HEK293 (cell line): ENCODE measurements around the gene FIBP.

Source experiments
- BCL11A ChIP-seq: fragments of 450-650 bp; formaldehyde crosslinking; IDR thresholded peaks from 2 replicates; pipeline ENCODE4 v1.5.1; 2016; ENCODE audit warnings: low read depth, missing biosample characterization, missing genetic modification characterization
- BCL6B ChIP-seq: fragments of 450-650 bp; formaldehyde crosslinking; IDR thresholded peaks from 2 replicates; pipeline ENCODE4 v1.5.1; 2017; ENCODE audit warnings: missing biosample characterization, missing genetic modification characterization
- INSM2 ChIP-seq: fragments of 450-650 bp; formaldehyde crosslinking; IDR thresholded peaks from 2 replicates; pipeline ENCODE4 v1.5.1; 2016; ENCODE audit warnings: missing biosample characterization, missing genetic modification characterization
- KLF16 ChIP-seq: fragments of 450-650 bp; formaldehyde crosslinking; IDR thresholded peaks from 2 replicates; pipeline ENCODE4 v1.5.1; 2017; ENCODE audit warnings: missing biosample characterization, missing genetic modification characterization
- KLF7 ChIP-seq: fragments of 450-650 bp; formaldehyde crosslinking; IDR thresholded peaks from 2 replicates; pipeline ENCODE4 v1.5.1; 2016; ENCODE audit warnings: missing biosample characterization, missing genetic modification characterization, borderline replicate concordance
- SP2 ChIP-seq: fragments of 450-650 bp; formaldehyde crosslinking; IDR thresholded peaks from 2 replicates; pipeline ENCODE4 v1.5.1; 2016; ENCODE audit warnings: missing biosample characterization, missing genetic modification characterization
- WT1 ChIP-seq: fragments of 450-650 bp; formaldehyde crosslinking; IDR thresholded peaks from 2 replicates; pipeline ENCODE4 v1.5.1; 2016; ENCODE audit warnings: missing biosample characterization, missing genetic modification characterization
- ZBTB44 ChIP-seq: fragments of 450-650 bp; IDR thresholded peaks from 2 replicates; pipeline ENCODE4 v1.5.1; 2018; ENCODE audit warnings: missing biosample characterization, mild to moderate bottlenecking, missing genetic modification characterization
- ZBTB49 ChIP-seq: fragments of 450-650 bp; formaldehyde crosslinking; IDR thresholded peaks from 2 replicates; pipeline ENCODE4 v1.5.1; 2016; ENCODE audit warnings: missing biosample characterization, missing genetic modification characterization, low read depth
- ZFP41 ChIP-seq: fragments of 450-650 bp; formaldehyde crosslinking; IDR thresholded peaks from 2 replicates; pipeline ENCODE4 v1.5.1; 2016; ENCODE audit warnings: missing biosample characterization, missing genetic modification characterization, borderline replicate concordance
- ZIC2 ChIP-seq: fragments of 450-650 bp; formaldehyde crosslinking; IDR thresholded peaks from 2 replicates; pipeline ENCODE4 v1.5.1; 2016; ENCODE audit warnings: missing biosample characterization, missing genetic modification characterization
- ZNF10 ChIP-seq: fragments of 450-650 bp; formaldehyde crosslinking; IDR thresholded peaks from 2 replicates; pipeline ENCODE4 v1.5.1; 2017; ENCODE audit warnings: missing biosample characterization, missing genetic modification characterization
- ZNF112 ChIP-seq: fragments of 450-650 bp; formaldehyde crosslinking; IDR thresholded peaks from 2 replicates; pipeline ENCODE4 v1.5.0; 2017; ENCODE audit warnings: missing biosample characterization, missing genetic modification characterization
- ZNF132 ChIP-seq: fragments of 450-650 bp; formaldehyde crosslinking; IDR thresholded peaks from 2 replicates; pipeline ENCODE4 v1.5.1; 2017; ENCODE audit warnings: missing biosample characterization, missing genetic modification characterization, borderline replicate concordance
- ZNF138 ChIP-seq: fragments of 450-650 bp; formaldehyde crosslinking; IDR thresholded peaks from 2 replicates; pipeline ENCODE4 v1.5.1; 2016; ENCODE audit warnings: missing biosample characterization, missing genetic modification characterization, borderline replicate concordance
- ZNF23 ChIP-seq: fragments of 450-650 bp; formaldehyde crosslinking; IDR thresholded peaks from 2 replicates; pipeline ENCODE4 v1.5.1; 2016; ENCODE audit warnings: missing biosample characterization, missing genetic modification characterization, borderline replicate concordance
- ZNF324 ChIP-seq: fragments of 450-650 bp; formaldehyde crosslinking; IDR thresholded peaks from 2 replicates; pipeline ENCODE4 v1.5.1; 2016; ENCODE audit warnings: missing biosample characterization, missing genetic modification characterization
- ZNF335 ChIP-seq: fragments of 450-650 bp; formaldehyde crosslinking; conservative IDR thresholded peaks from 2 replicates; pipeline ENCODE4 v1.5.1; 2016; ENCODE audit warnings: missing biosample characterization, missing genetic modification characterization
- ZNF341 ChIP-seq: fragments of 450-650 bp; formaldehyde crosslinking; IDR thresholded peaks from 2 replicates; pipeline ENCODE4; 2016; ENCODE audit warnings: low read depth, missing biosample characterization, missing genetic modification characterization
- ZNF394 ChIP-seq: fragments of 450-650 bp; formaldehyde crosslinking; IDR thresholded peaks from 2 replicates; pipeline ENCODE4 v1.5.1; 2016; ENCODE audit warnings: missing biosample characterization, missing genetic modification characterization, mild to moderate bottlenecking, moderate library complexity, borderline replicate concordance
- ZNF433 ChIP-seq: fragments of 450-650 bp; formaldehyde crosslinking; IDR thresholded peaks from 2 replicates; pipeline ENCODE4 v1.5.1; 2016; ENCODE audit warnings: missing biosample characterization, missing genetic modification characterization, low read depth
- ZNF488 ChIP-seq: fragments of 450-650 bp; formaldehyde crosslinking; IDR thresholded peaks from 2 replicates; pipeline ENCODE4 v1.5.1; 2016; ENCODE audit warnings: missing biosample characterization, missing genetic modification characterization
- ZNF501 ChIP-seq: fragments of 450-650 bp; formaldehyde crosslinking; IDR thresholded peaks from 2 replicates; pipeline ENCODE4 v1.5.1; 2016; ENCODE audit warnings: missing biosample characterization, missing genetic modification characterization
- ZNF529 ChIP-seq: fragments of 450-650 bp; formaldehyde crosslinking; IDR thresholded peaks from 2 replicates; pipeline ENCODE4 v1.5.1; 2017; ENCODE audit warnings: missing genetic modification characterization, missing biosample characterization; ENCODE audit not compliant: insufficient replicate concordance
- ZNF555 ChIP-seq: fragments of 450-650 bp; formaldehyde crosslinking; conservative IDR thresholded peaks from 2 replicates; pipeline ENCODE4 v1.5.1; 2017; ENCODE audit warnings: missing biosample characterization, mild to moderate bottlenecking, missing genetic modification characterization, inconsistent platforms
- ZNF596 ChIP-seq: fragments of 450-650 bp; IDR thresholded peaks from 2 replicates; pipeline ENCODE4 v1.5.0; 2018; ENCODE audit warnings: missing biosample characterization, mild to moderate bottlenecking, missing genetic modification characterization, moderate library complexity
- ZNF621 ChIP-seq: fragments of 450-650 bp; formaldehyde crosslinking; IDR thresholded peaks from 2 replicates; pipeline ENCODE4 v1.5.1; 2017; ENCODE audit warnings: missing biosample characterization, missing genetic modification characterization
- ZNF623 ChIP-seq: fragments of 450-650 bp; formaldehyde crosslinking; IDR thresholded peaks from 2 replicates; pipeline ENCODE4 v1.5.1; 2016; ENCODE audit warnings: missing biosample characterization, missing genetic modification characterization
- ZNF629 ChIP-seq: fragments of 450-650 bp; formaldehyde crosslinking; IDR thresholded peaks from 2 replicates; pipeline ENCODE4 v1.5.1; 2017; ENCODE audit warnings: missing biosample characterization, missing genetic modification characterization
- ZNF670 ChIP-seq: fragments of 450-650 bp; formaldehyde crosslinking; IDR thresholded peaks from 2 replicates; pipeline ENCODE4 v1.5.1; 2016; ENCODE audit warnings: missing biosample characterization, missing genetic modification characterization, low read depth
- ZNF76 ChIP-seq: fragments of 450-650 bp; formaldehyde crosslinking; IDR thresholded peaks from 2 replicates; pipeline ENCODE4; 2016; ENCODE audit warnings: low read depth, missing biosample characterization, missing genetic modification characterization, borderline replicate concordance
- ZNF768 ChIP-seq: fragments of 450-650 bp; formaldehyde crosslinking; IDR thresholded peaks from 2 replicates; pipeline ENCODE4 v1.5.1; 2018; ENCODE audit warnings: missing biosample characterization, mild to moderate bottlenecking, missing genetic modification characterization
- ZSCAN23 ChIP-seq: fragments of 450-650 bp; formaldehyde crosslinking; IDR thresholded peaks from 2 replicates; pipeline ENCODE4 v1.5.1; 2016; ENCODE audit warnings: missing biosample characterization, missing genetic modification characterization

The FIBP gene

GRCh38 chr11:65919573-65920371 lies 31.5 kb upstream of the FIBP start (continued):
- TF ChIP-seq ZNF138 (tag by site-specific recombination), result no peak
- no peak for TF ChIP-seq WT1 (tag by site-specific recombination)
- TF ChIP-seq SP2 (tag by site-specific recombination), result peak; percentile 54
- no peak for TF ChIP-seq ZNF433 (tag by site-specific recombination)
- 0 out of 2 replicates have a peak, but pooled peaks have one; percentile 25 for TF ChIP-seq KLF16 (tag by site-specific recombination)
- TF ChIP-seq ZNF394 (tag by site-specific recombination), result no peak
- no peak for TF ChIP-seq ZNF132 (tag by site-specific recombination)
- no peak for TF ChIP-seq ZSCAN23
- TF ChIP-seq ZNF623 (tag by site-specific recombination), result no peak
- TF ChIP-seq BCL11A (tag by site-specific recombination), result no peak
- TF ChIP-seq ZNF501 (tag by site-specific recombination), result no peak
- TF ChIP-seq ZNF23 (tag by site-specific recombination), result no peak
- no peak for TF ChIP-seq KLF7 (tag by site-specific recombination)
- no peak for TF ChIP-seq ZNF10 (tag by site-specific recombination)
- TF ChIP-seq ZNF488 (tag by site-specific recombination), result no peak
- TF ChIP-seq ZNF529, result no peak
- TF ChIP-seq BCL6B (tag by site-specific recombination), result no peak
- peak; percentile 92 for TF ChIP-seq ZNF335 (tag by site-specific recombination)
- TF ChIP-seq ZNF670 (tag by site-specific recombination), result no peak
- no peak for TF ChIP-seq INSM2 (tag by site-specific recombination)
- TF ChIP-seq ZBTB49 (tag by site-specific recombination), result no peak
- no peak for TF ChIP-seq ZNF112 (tag by site-specific recombination)
- no peak for TF ChIP-seq ZFP41 (tag by site-specific recombination)
- 0 out of 2 replicates have a peak, but pooled peaks have one; percentile 1 for TF ChIP-seq ZNF629 (tag by site-specific recombination)
- no peak for TF ChIP-seq ZNF76 (tag by site-specific recombination)
- no peak for TF ChIP-seq ZNF621 (tag by site-specific recombination)
- TF ChIP-seq ZNF324, result no peak
- TF ChIP-seq ZIC2 (tag by site-specific recombination), result peak; percentile 4; the same call in 1 of the 2 replicates
- no peak for TF ChIP-seq ZNF555 (tag by site-specific recombination)
- TF ChIP-seq ZNF768 (tag by site-specific recombination), result no peak
- peak; percentile 35; the same call in 1 of the 2 replicates for TF ChIP-seq ZNF341 (tag by site-specific recombination)
- TF ChIP-seq ZBTB44, result no peak
- no peak for TF ChIP-seq ZNF596
